ENCODE data around the gene SUGT1. TPM values are rescaled to one million over a fixed set of nuclear protein-coding genes. Genes with fewer than 3 reads are reported as not detected.

The SUGT1 gene
- total and polyA plus RNA-seq, 7 donors = 21.9 to 49.0 (median 42.9) TPM

DNA sequence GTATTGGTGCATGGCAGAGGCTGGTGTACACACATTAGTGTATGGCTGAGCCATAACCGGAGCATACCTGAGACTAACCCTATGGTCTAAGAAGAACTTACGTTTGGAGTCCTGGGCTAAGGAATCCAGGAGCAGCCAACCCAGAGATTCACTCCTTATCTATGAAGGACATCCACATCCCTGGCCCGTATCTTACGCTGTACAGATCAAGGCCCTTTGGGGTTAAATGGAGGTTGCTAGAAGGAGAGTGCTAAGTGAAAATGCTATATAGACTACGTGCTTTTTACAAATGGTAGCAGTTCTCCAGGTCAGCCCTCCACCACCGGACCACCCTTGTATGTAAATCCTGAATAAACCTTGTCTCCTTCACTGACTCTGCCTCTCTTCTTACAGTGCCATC lies 1.9 kb upstream of the SUGT1 start:
- intact Hi-C loops (cut with DNase I) = loop anchor here (5.0 to 10.0 kb wide), 3 partner anchors 33 to 1066 kb away; partner anchors contain the start of genes VPS36 and WDFY2

DNA sequence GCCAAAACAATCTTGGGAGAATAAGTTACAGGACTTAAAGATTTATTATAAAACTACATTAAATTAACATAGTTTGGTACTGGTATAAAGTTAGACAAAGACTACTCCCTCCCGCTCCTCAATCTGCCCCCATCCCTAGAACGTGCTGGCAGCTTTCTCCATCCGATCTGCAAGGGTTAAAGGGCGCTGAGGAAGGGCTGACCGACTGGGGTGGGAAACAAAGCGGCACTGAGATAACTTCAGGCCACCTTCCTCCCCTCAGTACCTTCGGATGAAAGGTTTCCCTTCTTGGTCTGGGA lies 790 bp upstream of the SUGT1 start:
- 0 to 1% methylated on average over 7 of the region's 7 CpGs for WGBS, 2 donors
- Histone ChIP-seq H3K9me3 (no peaks in the 10 kb centered on the region), H3K36me3 (peaks cover 0 to 17% (median 1%) of the 10 kb centered on the region in 4 donors), H3K27me3 (no peaks in the 10 kb centered on the region), H3K4me1 (peaks cover 0 to 45% (median 33%) of the 10 kb centered on the region in 4 donors), H3K4me3 (peak overlapping the region; percentile 70 to 85 (median 74)), H3K27ac (peak overlapping the region; percentile 93 to 95 (median 94))
- TF ChIP-seq POLR2A (IDR thresholded peaks at IDR 0.05) (no peak), EP300 (IDR thresholded peaks at IDR 0.05) (no peak), POLR2AphosphoS5 (IDR thresholded peaks at IDR 0.05) (no peak)
- TF ChIP-seq, protein P1, sequence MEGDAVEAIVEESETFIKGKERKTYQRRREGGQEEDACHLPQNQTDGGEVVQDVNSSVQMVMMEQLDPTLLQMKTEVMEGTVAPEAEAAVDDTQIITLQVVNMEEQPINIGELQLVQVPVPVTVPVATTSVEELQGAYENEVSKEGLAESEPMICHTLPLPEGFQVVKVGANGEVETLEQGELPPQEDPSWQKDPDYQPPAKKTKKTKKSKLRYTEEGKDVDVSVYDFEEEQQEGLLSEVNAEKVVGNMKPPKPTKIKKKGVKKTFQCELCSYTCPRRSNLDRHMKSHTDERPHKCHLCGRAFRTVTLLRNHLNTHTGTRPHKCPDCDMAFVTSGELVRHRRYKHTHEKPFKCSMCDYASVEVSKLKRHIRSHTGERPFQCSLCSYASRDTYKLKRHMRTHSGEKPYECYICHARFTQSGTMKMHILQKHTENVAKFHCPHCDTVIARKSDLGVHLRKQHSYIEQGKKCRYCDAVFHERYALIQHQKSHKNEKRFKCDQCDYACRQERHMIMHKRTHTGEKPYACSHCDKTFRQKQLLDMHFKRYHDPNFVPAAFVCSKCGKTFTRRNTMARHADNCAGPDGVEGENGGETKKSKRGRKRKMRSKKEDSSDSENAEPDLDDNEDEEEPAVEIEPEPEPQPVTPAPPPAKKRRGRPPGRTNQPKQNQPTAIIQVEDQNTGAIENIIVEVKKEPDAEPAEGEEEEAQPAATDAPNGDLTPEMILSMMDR (IDR thresholded peaks at IDR 0.05) = no peak
- intact Hi-C loops (cut with DNase I) = loop anchor here (2.0 to 10.0 kb wide), 4 partner anchors 35 to 1067 kb away; partner anchors contain the start of genes VPS36 and WDFY2
- no peak for DNase-seq

More for the DNA sequence above, 1.9 kb upstream of the SUGT1 start:
- peak overlapping the region in 1 of 4 donors; percentile 94 for H3K27ac ChIP-seq
- DNase-seq = no peak
- peaks cover 0 to 36% (median 30%) of the 10 kb centered on the region in 4 donors for H3K4me1 ChIP-seq
- no peaks in the 10 kb centered on the region for H3K9me3 ChIP-seq
- H3K4me3 ChIP-seq = peak overlapping the region in 2 of 4 donors; percentile 70 to 73
- no peaks in the 10 kb centered on the region for H3K27me3 ChIP-seq
- TF ChIP-seq, protein P1 (IDR thresholded peaks at IDR 0.05) = no peak
- TF ChIP-seq POLR2A (IDR thresholded peaks at IDR 0.05) = no peak
- no peak for TF ChIP-seq POLR2AphosphoS5 (IDR thresholded peaks at IDR 0.05)
- TF ChIP-seq EP300 (IDR thresholded peaks at IDR 0.05) = no peak
- H3K36me3 ChIP-seq = peaks cover 0 to 17% (median 1%) of the 10 kb centered on the region in 4 donors
- WGBS, 2 donors = 80 to 85% methylated on average over 6 of the region's 6 CpGs

DNA sequence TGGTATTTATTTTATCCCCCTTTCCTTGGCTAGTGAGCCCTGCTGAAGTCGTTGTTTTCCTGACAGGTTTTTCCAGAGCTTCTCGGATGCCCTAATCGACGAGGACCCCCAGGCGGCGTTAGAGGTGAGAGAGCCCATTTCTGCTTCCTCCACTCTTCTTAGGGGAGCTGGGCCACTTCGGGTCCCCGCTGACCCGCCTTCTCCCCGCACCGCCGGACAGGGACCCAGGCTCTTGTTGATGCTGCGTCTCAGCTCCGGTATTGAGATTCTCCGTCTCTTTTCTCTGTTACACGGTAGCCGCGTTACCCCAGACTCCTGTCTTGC lies 306 bp downstream of the SUGT1 start:
- Histone ChIP-seq H3K9me3 (no peaks in the 10 kb centered on the region), H3K36me3 (peaks cover 0 to 22% (median 3%) of the 10 kb centered on the region in 4 donors), H3K27ac (peak overlapping the region; percentile 93 to 95 (median 94)), H3K27me3 (no peaks in the 10 kb centered on the region), H3K4me1 (peaks cover 0 to 45% (median 33%) of the 10 kb centered on the region in 4 donors), H3K4me3 (peak overlapping the region; percentile 70 to 85 (median 74))
- intact Hi-C loops (cut with DNase I) = loop anchor here (2.0 to 10.0 kb wide), 4 partner anchors 36 to 1068 kb away; partner anchors contain the start of genes VPS36 and WDFY2
- TF ChIP-seq POLR2AphosphoS5 (IDR thresholded peaks at IDR 0.05) (no peak), EP300 (IDR thresholded peaks at IDR 0.05) (no peak)
- TF ChIP-seq, protein P1 (IDR thresholded peaks at IDR 0.05) = peak in 3 of 4 experiments; percentile 3 to 68 (median 23)
- DNase-seq = peak; percentile 73
- WGBS, 2 donors = 0% methylated on average over 18 of the region's 18 CpGs

DNA sequence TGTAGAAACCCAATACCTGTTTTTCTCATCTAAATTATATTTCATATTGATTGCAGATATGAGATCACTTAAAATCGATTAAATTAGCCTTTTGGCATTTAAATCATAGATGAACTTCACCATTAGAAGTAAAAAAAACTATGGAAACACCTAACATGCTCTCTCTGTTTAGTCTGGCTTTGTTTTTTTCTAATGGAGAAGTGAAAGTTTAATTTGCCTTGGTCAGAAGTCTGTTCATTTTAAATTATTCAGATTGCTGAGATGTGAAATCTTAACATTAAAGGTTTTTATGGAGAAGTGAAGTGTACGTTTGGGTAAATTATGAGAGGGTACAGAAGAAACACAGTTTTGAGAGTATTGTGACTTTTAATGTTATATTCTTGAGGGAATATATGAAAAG lies 6.7 kb downstream of the SUGT1 start:
- Histone ChIP-seq H3K4me1 (peaks cover 0 to 23% (median 14%) of the 10 kb centered on the region in 4 donors), H3K36me3 (peaks cover 0 to 68% (median 18%) of the 10 kb centered on the region in 4 donors), H3K27me3 (no peaks in the 10 kb centered on the region), H3K9me3 (no peaks in the 10 kb centered on the region), H3K4me3 (no peak overlapping the region), H3K27ac (no peak overlapping the region)
- WGBS, 2 donors = 85 to 88% methylated on average over 2 of the region's 2 CpGs
- no peak for TF ChIP-seq EP300 (IDR thresholded peaks at IDR 0.05)
- no peak for TF ChIP-seq POLR2AphosphoS5 (IDR thresholded peaks at IDR 0.05)
- TF ChIP-seq POLR2A (IDR thresholded peaks at IDR 0.05) = no peak
- TF ChIP-seq, protein P1 (IDR thresholded peaks at IDR 0.05) = no peak
- no peak for DNase-seq
- intact Hi-C loops (cut with DNase I) = loop anchor here (10.0 kb wide), 1 partner anchor 1075 kb away; the partner anchor contains the start of gene WDFY2

DNA sequence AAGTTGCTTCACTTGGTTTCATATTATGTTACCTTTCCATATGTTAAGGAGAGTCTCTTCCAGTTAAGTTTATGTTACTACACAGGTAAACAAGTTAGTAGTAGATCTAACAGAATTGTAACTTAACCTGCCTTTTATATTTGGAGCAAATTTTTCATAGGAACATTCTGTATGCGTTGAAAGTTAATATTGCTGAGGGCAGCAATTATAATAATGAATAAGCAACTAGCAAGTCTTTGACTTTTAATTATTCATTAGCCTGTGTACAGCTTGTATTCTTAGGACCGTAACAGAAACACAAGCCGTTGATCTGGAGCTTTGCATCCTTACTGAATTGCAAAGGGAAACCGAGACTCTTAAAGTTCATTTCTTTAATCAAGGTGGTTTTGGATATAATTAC lies 11.6 kb downstream of the SUGT1 start:
- Histone ChIP-seq H3K4me1 (no peaks in the 10 kb centered on the region), H3K27me3 (no peaks in the 10 kb centered on the region), H3K27ac (no peak overlapping the region), H3K4me3 (no peak overlapping the region), H3K9me3 (no peaks in the 10 kb centered on the region), H3K36me3 (peaks cover 5 to 94% (median 26%) of the 10 kb centered on the region in 4 donors)
- TF ChIP-seq EP300 (IDR thresholded peaks at IDR 0.05) = no peak
- TF ChIP-seq, protein P1 (IDR thresholded peaks at IDR 0.05) = no peak
- TF ChIP-seq POLR2AphosphoS5 (IDR thresholded peaks at IDR 0.05) = no peak
- no peak for TF ChIP-seq POLR2A (IDR thresholded peaks at IDR 0.05)
- intact Hi-C loops (cut with DNase I) = no loop called here
- no peak for DNase-seq
- 98% methylated on average over 4 of the region's 4 CpGs for WGBS, 2 donors

Data from sigmoid colon (tissue), 7 donors.